ENCODE data around the gene FOXK2. TPM values are rescaled to one million over a fixed set of nuclear protein-coding genes. Genes with fewer than 3 reads are reported as not detected.

The FOXK2 gene
- total and polyA plus RNA-seq, 2 donors (not counting 3 experiments of a cell fraction or from before 2014, with no cell fraction given) = 33.4 to 79.3 TPM

- intact Hi-C loops (cut with micrococcal nuclease) = no loop called here
- no TSS peak for BruUV-seq (replicated peaks)
- Histone ChIP-seq H2AFZ (ENCODE audit: low read depth, low read length) (no peak overlapping the region), H4K20me1 (replicated peaks; ENCODE audit: control insufficient read depth, extremely low read depth, insufficient read depth, low read length) (no peaks in the 10 kb centered on the region), H3K79me2 (ENCODE audit: control insufficient read depth, insufficient read depth, low read length) (no peaks in the 10 kb centered on the region), H3K4me3 (replicated peaks in 1 of 3; ENCODE audit: insufficient read depth in 1 of 3, low read depth in 1 of 3, low read length in 3 of 3) (no peak overlapping the region), H3K27me3 (ENCODE audit: control insufficient read depth in 2 of 2, insufficient read depth in 2 of 2, low read length in 2 of 2) (no peaks in the 10 kb centered on the region), H3K9me3 (replicated peaks; ENCODE audit: control insufficient read depth, insufficient read depth, low read length) (no peaks in the 10 kb centered on the region), H3K9ac (replicated peaks; ENCODE audit: extremely low read depth, insufficient read depth, low read length) (no peak overlapping the region), H3K4me2 (ENCODE audit: insufficient read depth, low read length) (no peak overlapping the region), H3K4me1 (ENCODE audit: control insufficient read depth, extremely low read depth, insufficient read depth, low read length) (no peaks in the 10 kb centered on the region), H3K36me3 (ENCODE audit: control insufficient read depth in 2 of 2, extremely low read depth in 1 of 2, insufficient read depth in 2 of 2, low read length in 2 of 2) (peaks cover 2 to 26% of the 10 kb centered on the region in 2 experiments), H3K27ac (ENCODE audit: insufficient read depth, low read depth, low read length) (no peak overlapping the region), H3K9me1 (replicated peaks; ENCODE audit: control insufficient read depth, extremely low read depth, insufficient read depth, low read length) (no peaks in the 10 kb centered on the region)
- TF ChIP-seq GATA2 (IDR thresholded peaks at IDR 0.05; ENCODE audit: insufficient read depth, insufficient read length, low read depth, low read length) = no peak
- TF ChIP-seq MYC (IDR thresholded peaks at IDR 0.05; ENCODE audit: low read depth, low read length) = no peak
- TF ChIP-seq MAX (IDR thresholded peaks at IDR 0.05; ENCODE audit: insufficient read depth, insufficient read length) = no peak
- no peak for TF ChIP-seq FOS (IDR thresholded peaks at IDR 0.05; ENCODE audit: borderline replicate concordance, insufficient read depth, low read length)
- no peak for TF ChIP-seq POLR2A (IDR thresholded peaks at IDR 0.05; ENCODE audit: low read depth, low read length)
- TF ChIP-seq EZH2 (IDR thresholded peaks at IDR 0.05; ENCODE audit: borderline replicate concordance, low read depth, low read length, severe bottlenecking) = no peak
- TF ChIP-seq JUN (IDR thresholded peaks at IDR 0.05; ENCODE audit: borderline replicate concordance, insufficient read depth, insufficient read length, low read depth) = no peak
- ChIA-PET CTCF (interaction anchor here (0.6 to 1.2 kb wide), 2 partner anchors 17 to 62 kb away, joined by 3 to 4 read pairs; no protein-coding TSS in a partner anchor), POLR2A (no interaction called here)
- no peak for DNase-seq (ENCODE audit: low read depth, low spot score)
- dilution Hi-C loops (cut with MboI; ENCODE audit: extremely low pct_ligation_motif_present, low sequenced_read_pairs) = no loop called here
- FAIRE-seq = no peak
These were observed 30.4 kb upstream of the FOXK2 start for GRCh38 chr17:82489117-82489516.

GRCh38 chr17:82489851-82490511, 29.6 kb upstream of the FOXK2 start:
- no peak for DNase-seq (ENCODE audit: low read depth, low spot score)
- H3K27ac ChIP-seq (ENCODE audit: insufficient read depth, low read depth, low read length) = no peak overlapping the region
- no peaks in the 10 kb centered on the region for H3K4me1 ChIP-seq (ENCODE audit: control insufficient read depth, extremely low read depth, insufficient read depth, low read length)
- H3K9ac ChIP-seq (replicated peaks; ENCODE audit: extremely low read depth, insufficient read depth, low read length) = no peak overlapping the region
- intact Hi-C loops (cut with micrococcal nuclease) (no loop called here), dilution Hi-C loops (cut with MboI; ENCODE audit: extremely low pct_ligation_motif_present, low sequenced_read_pairs) (no loop called here)
- TF ChIP-seq EZH2 (IDR thresholded peaks at IDR 0.05; ENCODE audit: borderline replicate concordance, low read depth, low read length, severe bottlenecking) (no peak), JUN (IDR thresholded peaks at IDR 0.05; ENCODE audit: borderline replicate concordance, insufficient read depth, insufficient read length, low read depth) (no peak), MAX (IDR thresholded peaks at IDR 0.05; ENCODE audit: insufficient read depth, insufficient read length) (no peak), CTCF (IDR thresholded peaks at IDR 0.05; ENCODE audit: extremely low read depth in 1 of 2, insufficient read depth in 1 of 2, low read depth in 1 of 2, low read length in 2 of 2) (no peak), MYC (IDR thresholded peaks at IDR 0.05; ENCODE audit: low read depth, low read length) (no peak), GATA2 (IDR thresholded peaks at IDR 0.05; ENCODE audit: insufficient read depth, insufficient read length, low read depth, low read length) (no peak), FOS (IDR thresholded peaks at IDR 0.05; ENCODE audit: borderline replicate concordance, insufficient read depth, low read length) (no peak), POLR2AphosphoS5 (IDR thresholded peaks at IDR 0.05; ENCODE audit: insufficient read depth, low read depth, low read length) (no peak), POLR2A (IDR thresholded peaks at IDR 0.05; ENCODE audit: low read depth, low read length) (no peak)
- BruUV-seq (replicated peaks) = TSS peak; percentile 8
- no peak overlapping the region for H3K4me2 ChIP-seq (ENCODE audit: insufficient read depth, low read length)
- ChIA-PET POLR2A (no interaction called here), CTCF (interaction anchor here (1.2 kb wide), 1 partner anchor 61 kb away, joined by 4 read pairs; no protein-coding TSS in a partner anchor)
- H3K79me2 ChIP-seq (ENCODE audit: control insufficient read depth, insufficient read depth, low read length) = no peaks in the 10 kb centered on the region
- peaks cover 2 to 24% of the 10 kb centered on the region in 2 experiments for H3K36me3 ChIP-seq (ENCODE audit: control insufficient read depth in 2 of 2, extremely low read depth in 1 of 2, insufficient read depth in 2 of 2, low read length in 2 of 2)
- no peaks in the 10 kb centered on the region for H3K27me3 ChIP-seq (ENCODE audit: control insufficient read depth in 2 of 2, insufficient read depth in 2 of 2, low read length in 2 of 2)
- no peak overlapping the region for H3K4me3 ChIP-seq (replicated peaks in 1 of 3; ENCODE audit: insufficient read depth in 1 of 3, low read depth in 1 of 3, low read length in 3 of 3)
- no peaks in the 10 kb centered on the region for H3K9me3 ChIP-seq (replicated peaks; ENCODE audit: control insufficient read depth, insufficient read depth, low read length)
- no peaks in the 10 kb centered on the region for H4K20me1 ChIP-seq (replicated peaks; ENCODE audit: control insufficient read depth, extremely low read depth, insufficient read depth, low read length)
- no peak overlapping the region for H2AFZ ChIP-seq (ENCODE audit: low read depth, low read length)
- H3K9me1 ChIP-seq (replicated peaks; ENCODE audit: control insufficient read depth, extremely low read depth, insufficient read depth, low read length) = no peaks in the 10 kb centered on the region
- no peak for FAIRE-seq

Measured in endothelial cell of umbilical vein (primary cell).